Hematopoietic multipotent progenitor cell treated with erythropoietin and hydrocortisone succinate and interleukin-3 and kit ligand, for 6 days (in vitro differentiated cells): ENCODE results near the gene CTRL.
"Not testable (repeated sequence)": the region's sequence is repeated elsewhere in the genome, so short reads cannot be mapped to it uniquely, and the experiment has no call there.

Experiments
- DNase-seq: peaks from one replicate; pipeline ENCODE4 v3.0.0-alpha.2; 2015

CTRL gene

DNA sequence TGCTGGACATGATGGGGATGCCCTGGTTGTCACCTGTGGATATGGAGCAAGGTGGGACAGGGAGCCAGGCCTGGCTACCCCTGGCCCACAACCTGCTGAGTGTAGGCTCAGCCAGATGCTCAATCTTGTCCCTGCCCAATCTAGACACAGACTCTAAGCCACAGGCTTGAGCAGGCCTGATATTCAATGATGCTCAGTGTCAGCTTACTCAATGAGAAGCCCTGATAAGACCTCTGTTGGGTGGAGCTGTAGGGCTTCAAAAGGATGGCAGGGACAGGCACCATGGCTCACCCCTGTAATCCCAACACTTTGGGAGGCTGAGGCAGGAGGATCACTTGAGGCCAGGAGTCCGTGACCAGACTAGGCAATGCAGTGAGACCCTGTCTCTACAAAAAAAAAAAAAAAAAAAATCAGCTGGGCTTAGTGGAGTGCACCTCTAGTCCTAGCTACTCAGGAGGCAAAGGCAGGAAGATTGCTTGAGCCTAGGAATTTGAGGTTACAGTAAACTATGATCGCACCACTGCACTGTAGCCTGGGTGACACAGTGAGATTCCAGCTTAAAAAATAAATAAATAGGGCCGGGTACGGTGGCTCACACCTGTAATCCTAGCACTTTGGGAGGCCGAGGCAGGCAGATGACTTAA, 8.9 kb upstream of the CTRL start:
- DNase-seq, result peak; percentile 76

DNA sequence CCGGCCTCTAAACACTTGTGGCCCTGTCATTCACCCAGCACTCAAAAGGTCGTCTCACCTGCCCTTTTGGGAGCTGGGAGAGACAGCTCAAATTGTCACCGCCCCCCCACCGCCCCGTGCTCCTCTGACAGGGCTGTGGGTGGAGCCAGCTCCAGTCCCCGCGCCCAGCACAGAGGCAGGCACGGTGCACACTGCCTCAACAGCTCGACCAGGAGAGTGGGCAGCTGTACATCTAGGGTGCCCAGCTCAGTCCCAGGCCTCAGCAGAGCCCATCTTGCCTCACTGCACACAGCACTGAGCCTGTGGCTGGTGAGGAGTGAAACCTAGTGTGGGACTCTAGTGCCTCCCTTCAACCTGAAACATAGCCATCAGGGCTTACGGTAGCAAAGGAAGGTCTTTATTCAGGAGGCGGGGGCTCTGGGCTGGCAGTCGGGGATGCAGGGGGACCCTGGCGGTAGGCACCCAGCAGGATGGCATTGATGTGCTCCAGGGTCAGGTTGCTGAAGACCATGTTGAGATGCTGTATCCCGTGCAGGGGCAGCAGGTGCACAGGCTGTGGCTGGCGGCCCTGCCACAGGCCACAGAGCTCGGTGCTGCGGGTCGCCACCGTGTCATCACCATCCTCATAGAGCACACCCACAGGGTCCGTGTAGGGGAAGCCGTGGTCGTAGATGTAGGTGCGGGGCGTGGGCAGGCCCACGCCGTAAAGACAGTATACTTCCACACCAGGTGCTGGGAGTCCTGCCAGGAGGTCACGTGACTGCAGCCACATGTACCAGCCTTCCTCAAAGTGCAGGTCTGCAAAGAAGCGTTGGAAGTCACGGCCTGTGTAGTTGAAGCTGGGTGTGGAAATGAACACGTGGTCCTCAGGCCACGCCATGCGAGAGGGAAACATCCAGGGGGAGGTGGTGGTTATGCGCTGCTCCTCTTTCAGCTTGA, 8.1 kb upstream of the CTRL start:
- peak; percentile 55 for DNase-seq

DNA sequence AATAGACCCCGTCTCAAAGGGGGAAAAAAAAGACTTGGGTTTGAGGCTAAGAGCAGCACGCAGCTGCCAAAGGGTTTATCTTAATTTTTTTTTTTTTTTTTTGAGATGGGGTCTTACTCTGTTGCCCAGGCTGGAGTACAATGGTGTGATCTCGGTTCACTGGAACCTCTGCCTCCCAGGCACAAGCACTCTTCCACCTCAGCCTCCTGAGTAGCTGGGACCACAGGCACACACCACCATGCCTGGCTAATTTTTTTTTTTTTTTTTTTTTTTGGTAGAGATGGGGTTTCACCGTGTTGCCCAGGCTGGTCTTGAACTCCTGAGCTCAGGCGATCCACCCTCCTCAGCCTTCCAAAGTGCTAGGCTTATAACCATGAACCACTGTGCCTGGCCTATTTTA, 6.1 kb upstream of the CTRL start:
- not testable (repeated sequence) for DNase-seq

DNA sequence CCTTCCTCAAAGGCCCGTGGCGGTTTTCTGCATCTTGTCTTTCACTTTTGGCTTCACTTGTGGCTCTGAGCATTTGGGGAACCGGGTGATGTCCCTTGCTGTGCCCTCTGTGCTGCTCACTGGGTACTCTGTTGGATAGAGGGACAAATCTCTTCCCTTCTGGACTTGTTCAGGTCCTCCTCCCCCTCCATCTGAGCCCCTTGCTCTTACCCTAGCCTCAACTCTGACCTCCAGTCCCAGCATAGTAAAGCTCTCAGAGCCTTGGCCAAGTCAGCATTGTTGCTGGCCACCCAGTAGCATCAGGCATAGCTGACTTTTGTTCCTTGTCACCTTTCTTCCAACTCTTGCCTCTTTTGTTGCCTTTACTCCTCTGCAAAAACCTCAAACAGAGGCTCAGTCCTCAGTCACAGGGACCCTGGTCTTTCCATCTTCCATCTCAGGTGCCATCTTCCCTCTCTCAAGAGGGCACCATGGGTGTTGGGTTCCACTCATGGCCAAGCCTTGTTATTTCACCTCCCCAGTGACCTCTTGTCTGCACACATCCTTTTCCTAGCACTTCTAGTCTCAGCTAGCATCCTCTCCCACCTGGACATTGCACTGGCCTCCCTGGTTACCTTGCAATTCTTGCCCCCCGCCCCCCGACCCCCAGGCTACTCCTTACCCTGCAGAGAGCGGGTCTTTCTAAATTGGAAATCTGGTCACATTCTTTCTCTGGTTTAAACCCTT, 5.4 kb upstream of the CTRL start:
- DNase-seq, result peak; percentile 93

DNA sequence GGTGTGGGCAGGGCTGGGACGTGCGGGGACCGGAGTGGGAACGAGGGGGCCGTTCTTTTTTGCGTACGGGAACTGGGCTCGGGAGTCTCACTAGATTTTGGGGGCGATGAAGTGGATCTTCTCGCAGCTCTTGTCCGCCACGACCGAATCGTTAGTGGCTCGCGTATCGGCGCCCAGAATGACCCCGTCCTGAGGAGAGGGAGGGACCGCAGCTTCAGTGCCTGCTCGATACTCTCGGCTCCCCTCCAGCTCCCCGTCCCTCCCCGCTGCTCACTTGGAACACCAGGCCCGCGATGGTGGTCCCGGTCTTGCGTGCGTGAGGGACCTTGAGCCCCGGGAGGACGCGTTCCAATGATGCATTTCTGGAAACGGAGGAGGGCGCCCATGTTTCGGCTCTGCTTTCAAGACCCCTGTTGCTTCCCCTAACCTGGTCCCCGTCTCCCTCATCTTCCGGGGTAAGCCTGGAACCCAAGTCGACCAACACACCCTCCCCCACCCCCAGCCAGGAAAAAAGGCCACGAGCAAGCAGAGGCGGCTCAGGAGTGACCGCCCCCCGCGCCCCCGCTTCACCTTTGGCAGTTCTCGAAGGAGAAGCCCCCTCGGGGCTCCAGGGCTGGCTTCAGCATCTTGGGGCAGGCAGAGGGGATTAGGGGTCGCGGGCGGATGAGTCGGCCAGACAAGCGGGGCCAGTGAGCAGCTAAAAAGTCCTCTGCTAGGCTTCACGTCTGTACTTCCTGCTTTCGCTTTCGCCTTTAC, 4.6 kb upstream of the CTRL start, which contains the start of gene PSMB10:
PSMB10 (minus strand) TSS at position 727 of the 756 bp plus-strand sequence; CDS start at position 626, 101 bp downstream.
- peak; percentile 67 for DNase-seq

DNA sequence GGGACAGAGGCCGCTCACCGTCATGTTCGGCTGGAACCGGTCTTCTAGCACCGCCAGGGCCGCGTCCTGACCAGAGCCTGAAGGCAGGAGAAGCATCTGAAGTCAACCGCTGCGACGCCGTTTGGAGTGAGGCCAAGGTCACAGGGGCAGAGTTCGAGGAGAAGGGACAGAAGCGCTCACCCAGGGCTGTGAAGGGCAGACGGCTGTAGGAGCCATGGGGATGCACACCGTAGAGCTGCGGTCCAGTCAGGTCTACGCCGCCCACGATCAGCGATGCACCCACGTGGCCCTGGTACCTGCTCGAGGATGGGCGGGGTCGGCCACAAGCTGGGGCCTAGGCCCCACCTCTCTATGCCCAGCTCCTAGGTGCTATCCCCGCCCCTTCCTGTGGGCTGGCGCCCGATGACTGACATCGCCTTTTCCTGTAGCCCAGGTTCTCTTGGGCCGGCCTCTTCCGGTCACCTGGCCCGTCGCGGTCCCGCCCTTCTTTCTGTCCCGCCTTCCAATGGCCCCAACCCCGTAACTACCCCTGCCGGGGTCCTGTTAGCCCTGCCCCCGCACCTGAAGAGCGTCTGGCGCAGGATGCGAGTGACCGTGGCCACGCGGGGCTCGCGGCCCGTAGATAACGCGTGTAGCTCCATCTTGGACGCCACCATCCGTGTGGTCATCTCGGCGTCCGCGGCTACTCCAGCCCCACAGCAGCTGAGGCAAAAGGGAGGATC, 3.9 kb upstream of the CTRL start:
- DNase-seq, result peak; percentile 99

DNA sequence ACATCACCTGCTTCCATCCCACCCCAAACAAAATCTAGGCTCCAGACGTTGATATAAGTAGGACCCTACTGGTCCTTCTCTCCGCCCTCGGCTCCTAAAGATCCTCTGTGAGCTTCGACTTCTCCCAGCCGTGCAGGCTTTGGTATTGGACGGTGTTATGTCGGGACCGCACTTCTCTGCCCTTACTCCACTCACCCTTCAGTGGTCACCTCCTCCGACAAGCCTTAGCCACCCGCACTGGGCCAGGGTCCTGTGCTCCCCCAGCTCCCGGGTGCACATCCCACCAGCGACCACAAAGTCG, 3.4 kb upstream of the CTRL start:
- no peak for DNase-seq

DNA sequence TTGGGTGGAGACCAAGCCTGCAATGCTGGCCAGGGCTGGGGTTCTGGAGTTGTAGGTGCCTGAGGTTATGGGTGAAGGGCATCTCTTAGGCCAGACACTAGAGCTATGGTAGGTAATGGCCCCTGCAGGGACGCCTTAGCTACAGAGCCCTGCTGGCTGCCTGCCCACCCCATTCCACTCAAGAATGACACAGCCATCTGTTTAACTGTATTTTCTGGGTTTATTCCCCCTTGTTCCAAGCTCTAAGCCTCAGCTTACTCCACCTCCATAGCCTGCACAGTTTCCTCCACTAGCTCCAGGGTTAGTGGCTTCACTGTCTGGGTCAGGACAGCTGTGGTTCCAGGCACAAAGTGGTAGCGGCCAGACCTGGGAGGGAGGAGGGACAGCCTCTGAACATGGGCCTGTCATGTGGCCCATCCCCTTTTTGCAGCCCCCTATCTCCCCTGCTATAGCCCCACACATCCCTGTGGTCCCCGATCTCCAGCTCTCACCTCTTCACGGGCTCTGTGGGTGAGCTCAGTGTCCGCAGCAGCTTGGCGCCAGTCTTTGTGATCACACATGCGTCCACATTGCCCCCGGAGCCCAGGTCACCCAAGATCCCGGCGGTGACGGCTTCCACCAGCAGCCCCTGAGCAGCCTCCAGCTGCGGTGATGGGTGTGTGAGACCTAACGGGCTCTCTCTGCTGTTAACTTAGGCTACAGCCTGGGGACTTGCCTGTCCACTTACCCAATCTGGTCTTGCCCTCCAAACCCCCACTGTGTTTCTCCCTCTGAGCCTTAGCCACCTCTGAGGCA, 2.8 kb upstream of the CTRL start:
- DNase-seq, result no peak

DNA sequence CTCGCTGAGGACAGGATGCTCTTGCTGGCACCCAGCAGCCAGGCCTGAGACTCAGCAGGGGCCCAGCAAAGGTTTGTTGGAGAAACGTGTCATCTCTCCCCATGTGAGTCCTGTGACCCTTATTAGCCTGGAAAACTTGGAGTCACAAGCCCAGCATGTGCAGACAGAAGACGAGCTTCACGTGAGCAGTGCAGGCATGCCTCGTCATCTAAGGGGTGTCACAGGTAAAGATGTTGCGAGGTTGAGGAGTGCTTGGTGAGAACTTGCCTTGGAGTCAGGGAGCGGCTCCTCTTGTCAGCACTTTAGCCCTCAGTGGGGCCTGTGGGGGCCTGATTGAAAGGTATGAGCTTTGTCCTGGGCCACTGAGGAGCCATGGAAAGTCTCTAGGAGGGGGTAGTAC, 2.1 kb upstream of the CTRL start:
- DNase-seq, result no peak

DNA sequence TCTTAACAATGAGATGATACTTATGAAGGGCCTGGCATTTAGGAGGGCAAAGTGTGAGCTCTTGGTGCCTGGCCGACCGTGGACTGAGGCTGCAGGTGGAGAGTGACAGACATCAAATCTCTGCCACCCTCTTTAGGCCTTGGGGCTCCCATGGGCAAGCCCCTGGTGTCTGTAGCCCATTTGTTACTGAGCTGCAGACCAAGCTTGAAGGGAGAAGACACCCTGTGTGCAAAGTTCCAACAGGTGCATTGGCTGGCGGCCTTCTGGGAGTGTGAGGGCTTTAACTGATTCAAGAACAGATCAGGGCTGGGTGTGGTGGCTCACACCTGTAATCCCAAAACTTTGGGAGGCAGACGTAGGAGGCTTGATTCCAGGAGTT, 789 bp upstream of the CTRL start:
- no peak for DNase-seq

DNA sequence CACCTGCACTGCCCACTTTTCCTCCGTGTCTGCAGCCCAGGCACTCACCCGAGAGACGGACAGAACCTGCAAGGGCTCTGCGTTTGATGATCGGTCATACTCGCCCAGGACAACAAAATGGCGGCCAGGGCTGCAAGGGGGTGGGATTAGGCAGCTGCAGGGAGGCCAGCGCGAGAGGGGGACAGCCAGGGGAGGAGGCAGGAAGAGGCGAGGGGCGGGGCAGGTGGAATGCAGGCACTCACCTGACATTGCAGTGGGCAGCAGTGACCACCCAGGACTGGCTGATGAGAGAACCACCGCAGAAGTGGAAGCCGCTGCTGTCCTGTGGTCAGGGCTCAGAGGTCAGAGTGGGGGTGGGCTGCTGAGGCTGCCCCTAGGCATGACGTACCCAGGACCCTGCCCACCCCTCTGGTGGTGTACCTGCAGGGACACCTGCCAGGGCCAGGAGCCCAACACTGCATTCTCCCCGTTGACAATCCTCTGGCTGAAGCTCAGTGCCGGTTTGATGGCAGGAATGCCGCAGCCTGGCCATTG, 917 bp downstream of the CTRL start:
- no peak for DNase-seq

DNA sequence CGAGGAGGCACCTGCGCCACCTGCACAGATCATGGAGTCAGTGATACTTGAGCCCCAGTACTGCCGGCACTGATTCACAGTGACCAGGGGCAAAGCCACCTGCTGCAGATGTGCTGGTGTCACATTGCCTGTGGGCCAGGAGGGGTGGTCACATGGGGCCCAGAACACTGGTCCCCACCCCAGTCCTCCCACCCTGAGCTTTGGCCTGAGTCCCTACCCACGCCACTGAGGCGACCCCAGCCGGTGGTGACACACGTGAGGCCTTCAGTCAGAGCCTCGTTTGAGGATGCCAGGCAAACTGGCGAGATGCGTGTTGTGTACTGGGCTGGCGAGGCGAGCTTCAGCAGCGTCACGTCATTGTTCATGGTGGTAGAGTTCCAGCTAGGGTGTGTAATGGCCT, 1.5 kb downstream of the CTRL start:
- no peak for DNase-seq

DNA sequence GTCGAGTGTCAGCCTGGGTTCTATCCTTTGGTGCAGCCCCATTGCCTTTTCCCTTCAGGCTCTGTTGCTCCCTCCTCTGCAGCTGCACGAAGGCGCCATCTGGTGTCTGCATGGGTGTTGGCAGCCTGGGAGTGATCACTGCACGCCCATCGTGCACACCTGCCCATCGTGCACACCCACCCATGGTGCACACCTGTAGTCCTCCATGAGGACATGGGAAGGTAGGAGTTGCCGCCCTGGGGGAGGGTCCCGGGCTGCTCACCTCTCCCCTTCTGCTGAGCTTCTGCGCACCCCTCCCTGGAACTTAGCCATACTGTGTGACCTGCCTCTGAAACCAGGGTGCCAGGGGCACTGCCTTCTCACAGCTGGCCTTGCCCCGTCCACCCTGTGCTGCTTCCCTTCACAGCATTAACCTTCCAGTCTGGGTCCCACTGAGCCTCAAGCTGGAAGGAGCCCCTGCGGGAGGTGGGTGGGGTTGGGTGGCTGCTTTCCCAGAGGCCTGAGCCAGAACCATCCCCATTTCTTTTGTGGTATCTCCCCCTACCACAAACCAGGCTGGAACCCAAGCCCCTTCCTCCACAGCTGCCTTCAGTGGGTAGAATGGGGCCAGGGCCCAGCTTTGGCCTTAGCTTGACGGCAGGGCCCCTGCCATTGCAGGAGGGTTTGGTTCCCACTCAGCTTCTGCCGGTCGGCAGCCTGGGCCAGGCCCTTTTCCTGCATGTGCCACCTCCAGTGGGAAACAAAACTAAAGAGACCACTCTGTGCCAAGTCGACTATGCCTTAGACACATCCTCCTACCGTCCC, 2.9 kb downstream of the CTRL start:
- peak; percentile 85 for DNase-seq

DNA sequence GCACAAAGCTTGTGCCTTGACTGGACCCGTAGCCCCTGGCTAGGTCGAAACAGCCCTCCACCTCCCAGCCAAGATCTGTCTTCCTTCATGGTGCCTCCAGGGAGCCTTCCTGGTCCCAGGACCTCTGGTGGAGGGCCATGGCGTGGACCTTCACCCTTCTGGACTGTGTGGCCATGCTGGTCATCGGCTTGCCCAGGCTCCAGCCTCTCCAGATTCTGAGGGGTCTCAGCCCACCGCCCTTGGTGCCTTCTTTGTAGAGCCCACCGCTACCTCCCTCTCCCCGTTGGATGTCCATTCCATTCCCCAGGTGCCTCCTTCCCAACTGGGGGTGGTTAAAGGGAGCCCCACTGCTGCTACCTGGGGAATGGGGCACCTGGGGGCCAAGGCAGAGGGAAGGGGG, 3.5 kb downstream of the CTRL start:
- DNase-seq, result no peak

DNA sequence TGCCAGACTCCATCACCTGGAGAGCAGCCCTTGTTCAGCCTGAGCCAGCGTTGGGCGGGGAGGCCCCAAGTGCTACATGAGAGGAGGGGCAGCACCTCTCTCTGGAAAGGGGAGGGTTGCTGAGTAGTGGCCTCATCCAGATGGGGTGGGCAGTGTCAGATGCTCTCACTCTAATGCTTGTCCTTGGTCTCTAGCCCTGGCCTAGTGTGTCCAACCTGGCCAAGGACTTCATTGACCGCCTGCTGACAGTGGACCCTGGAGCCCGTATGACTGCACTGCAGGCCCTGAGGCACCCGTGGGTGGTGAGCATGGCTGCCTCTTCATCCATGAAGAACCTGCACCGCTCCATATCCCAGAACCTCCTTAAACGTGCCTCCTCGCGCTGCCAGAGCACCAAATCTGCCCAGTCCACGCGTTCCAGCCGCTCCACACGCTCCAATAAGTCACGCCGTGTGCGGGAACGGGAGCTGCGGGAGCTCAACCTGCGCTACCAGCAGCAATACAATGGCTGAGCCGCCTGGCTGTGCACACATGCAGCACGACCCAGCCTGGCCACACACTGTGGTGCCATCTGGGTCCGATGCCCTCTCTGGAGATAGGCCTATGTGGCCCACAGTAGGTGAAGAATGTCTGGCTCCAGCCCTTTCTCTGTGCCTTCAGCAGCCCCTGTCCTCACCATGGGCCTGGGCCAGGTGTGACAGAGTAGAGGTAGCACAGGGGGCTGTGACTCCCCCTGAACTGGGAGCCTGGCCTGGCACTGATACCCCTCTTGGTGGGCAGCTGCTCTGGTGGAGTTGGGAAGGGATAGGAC, 4.3 kb downstream of the CTRL start:
- no peak for DNase-seq

DNA sequence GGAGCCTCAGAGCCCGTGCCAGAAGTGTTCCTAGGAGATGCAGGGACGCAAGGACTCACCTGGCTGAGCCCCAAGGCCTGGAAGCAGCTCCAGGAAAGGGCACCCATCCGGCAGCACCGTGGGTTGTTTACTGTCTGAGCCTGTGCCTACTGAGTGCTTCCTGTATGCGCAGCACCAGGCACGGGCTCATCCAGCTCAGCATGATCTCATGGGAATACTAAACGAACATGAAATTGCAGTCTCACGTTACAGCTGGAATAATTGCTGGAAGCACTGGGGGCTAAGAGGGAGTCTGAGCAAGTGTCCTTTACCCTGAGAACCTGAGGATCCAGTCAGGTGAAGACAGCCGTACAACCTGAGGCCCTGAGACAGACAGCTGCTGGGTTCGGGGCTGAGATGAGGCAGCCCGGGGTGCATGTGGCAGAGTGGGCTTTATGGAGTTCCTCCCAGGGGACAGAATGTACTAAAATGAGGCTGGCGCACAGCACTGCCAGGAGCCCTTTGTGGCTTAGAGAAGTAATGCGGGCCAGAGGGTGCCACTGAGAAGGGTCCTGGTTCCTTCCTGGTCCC, 5.4 kb downstream of the CTRL start:
- DNase-seq, result peak; percentile 31

DNA sequence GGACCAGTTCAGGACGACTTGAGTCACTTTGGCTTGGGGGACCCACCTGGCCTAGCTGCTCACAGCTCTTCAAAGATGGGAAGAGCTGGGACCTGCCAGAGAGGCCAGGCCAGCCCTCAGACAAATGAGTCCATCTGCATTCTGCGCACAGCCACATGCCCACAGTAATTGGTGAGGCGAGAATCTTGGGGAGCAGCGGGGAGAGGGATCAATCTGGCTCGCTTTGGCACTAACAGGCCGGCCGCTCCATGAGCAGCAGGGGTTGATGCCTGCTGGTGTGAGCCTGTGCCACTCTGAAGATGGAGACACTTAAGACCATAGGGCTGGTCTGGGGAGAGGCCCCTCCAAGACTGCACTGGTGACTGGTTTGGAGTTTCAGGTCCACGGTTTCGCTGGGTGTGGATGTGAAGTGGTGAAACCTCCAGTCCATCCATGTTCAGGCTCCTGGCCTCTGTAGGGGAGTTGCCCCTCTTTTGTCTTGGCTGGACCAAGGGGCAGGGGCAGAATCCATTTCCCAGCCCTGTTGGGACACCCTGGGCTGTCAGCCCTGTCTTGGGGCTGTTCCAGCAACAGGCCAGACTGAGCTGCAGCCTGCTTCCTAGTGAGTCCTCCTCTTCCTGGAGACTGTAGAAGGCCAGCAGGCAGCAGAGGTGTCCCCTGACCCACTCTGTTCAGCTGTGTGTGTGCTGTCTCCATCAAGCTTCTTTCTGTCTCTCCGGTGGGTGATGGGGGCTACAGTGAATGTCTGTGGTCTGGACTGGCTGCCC, 7.3 kb downstream of the CTRL start:
- no peak for DNase-seq

DNA sequence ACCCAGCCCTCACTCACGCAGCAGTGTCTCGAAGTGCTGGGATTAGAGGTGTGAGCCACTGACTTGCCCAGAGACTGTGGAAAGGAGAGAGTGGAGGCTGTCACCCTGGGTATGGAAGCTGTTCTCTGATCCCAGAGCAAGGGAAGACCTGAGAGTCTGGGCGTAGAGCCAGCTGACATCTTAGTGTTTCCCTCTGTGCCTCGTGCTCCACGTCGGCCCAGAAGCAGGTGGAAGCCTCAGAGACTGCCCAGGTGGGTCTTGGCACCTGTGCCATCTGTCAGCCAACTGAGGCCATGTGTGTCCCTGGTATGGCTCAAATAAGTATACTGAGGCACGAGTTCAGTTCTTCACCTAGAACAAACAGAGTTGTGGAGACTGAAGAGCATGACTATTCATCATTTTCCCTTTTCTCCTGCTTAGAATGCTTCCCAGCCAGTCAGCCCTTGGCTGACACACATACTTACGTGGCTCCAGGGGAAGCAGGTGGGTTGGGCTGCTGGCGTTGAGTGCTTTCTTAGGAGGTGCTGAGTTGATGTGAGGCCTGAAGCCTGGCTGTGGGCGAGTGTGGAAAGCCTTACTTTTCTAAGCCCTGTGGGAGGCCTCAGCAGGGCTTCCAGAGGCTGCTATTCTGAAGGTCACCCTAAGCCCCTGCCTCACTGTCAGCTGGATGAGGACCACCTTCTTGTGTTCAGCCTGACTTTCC, 8.1 kb downstream of the CTRL start:
- no peak for DNase-seq
